CD4-positive, CD25-positive, alpha-beta regulatory T cell (primary cell): ENCODE data around the gene RPL14. TPM values are rescaled to one million over a fixed set of nuclear protein-coding genes. Genes with fewer than 3 reads are reported as not detected.
A peak's percentile ranks its signal among the peaks of the same experiment; 100 is the strongest.

Source experiments
- ATAC-seq, 2 donors: fragments of 150-1000 bp; cut with Tn5 transposase; one replicate each; pipeline ENCODE4 v1.10.0; 2021; ENCODE audit warnings: low read depth in 2 of 2, moderate number of reproducible peaks in 2 of 2, moderate library complexity in 1 of 2
- DNase-seq, 3 donors: peaks; one replicate each; pipeline versions ENCODE4 v3.0.0 to v3.0.0-alpha.2; 2012 to 2022; ENCODE audit warnings: mixed read lengths in 1 of 3
- H3K27ac ChIP-seq: one replicate; pipeline ENCODE4 v1.7.0; 2013; ENCODE audit warnings: mild to moderate bottlenecking, low read length; ENCODE audit not compliant: insufficient read depth, poor library complexity, severe bottlenecking
- H3K27me3 ChIP-seq: one replicate; pipeline ENCODE4 v1.7.0; 2013; ENCODE audit warnings: low read length; ENCODE audit not compliant: control insufficient read depth, insufficient read depth
- H3K36me3 ChIP-seq: one replicate; pipeline ENCODE4 v1.7.0; 2013; ENCODE audit warnings: mild to moderate bottlenecking, low read length, moderate library complexity; ENCODE audit not compliant: control insufficient read depth, insufficient read depth
- H3K4me1 ChIP-seq: 2 replicates; pipeline ENCODE4 v1.7.0; 2013; ENCODE audit warnings: mild to moderate bottlenecking, low read length; ENCODE audit not compliant: insufficient read depth, control insufficient read depth, poor library complexity, severe bottlenecking
- H3K4me3 ChIP-seq: one replicate; pipeline ENCODE4 v1.7.0; 2013; ENCODE audit warnings: low read depth, mild to moderate bottlenecking, low read length, moderate library complexity
- H3K9me3 ChIP-seq, 2 experiments: 1 replicate in 1 of 2; 2 replicates in 1 of 2; pipeline ENCODE4 v1.7.0; 2013; ENCODE audit warnings: low read length in 2 of 2, mild to moderate bottlenecking in 1 of 2, moderate library complexity in 1 of 2; ENCODE audit not compliant: control insufficient read depth in 2 of 2
- H3K27ac Mint-ChIP-seq, 3 donors: one replicate each; pipeline ENCODE4 v1.8.0; 2020 to 2022; ENCODE audit warnings: mild to moderate bottlenecking in 3 of 3, mixed read lengths in 3 of 3, moderate library complexity in 2 of 3
- H3K27me3 Mint-ChIP-seq: one replicate; pipeline ENCODE4 v1.8.0; 2022; ENCODE audit warnings: mild to moderate bottlenecking, mixed read lengths
- H3K36me3 Mint-ChIP-seq: one replicate; pipeline ENCODE4 v1.8.0; 2020; ENCODE audit warnings: mixed read lengths
- H3K4me1 Mint-ChIP-seq, 4 donors: one replicate each; pipeline ENCODE4 v1.8.0; 2020 to 2022; ENCODE audit warnings: mixed read lengths in 4 of 4, mild to moderate bottlenecking in 1 of 4
- H3K4me3 Mint-ChIP-seq, 4 donors: one replicate each; pipeline ENCODE4 v1.8.0; 2020 to 2022; ENCODE audit warnings: mild to moderate bottlenecking in 4 of 4, mixed read lengths in 4 of 4, moderate library complexity in 3 of 4
- H3K9me3 Mint-ChIP-seq, 7 donors: one replicate each; pipeline ENCODE4 v1.8.0; 2020 to 2022; ENCODE audit warnings: mixed read lengths in 7 of 7, mild to moderate bottlenecking in 3 of 7, moderate library complexity in 2 of 7
- polyA plus RNA-seq, 4 donors: library from polyadenylated mRNA; unstranded; fragments of 300-500 nt; fragmentation: Illumina TruSeq; gene quantifications; one replicate each; pipeline ENCODE4 v1.2.3, GENCODE V29; 2021
- total RNA-seq: library from RNA; stranded (reverse); gene quantifications from one replicate; pipeline ENCODE4 v1.2.3, GENCODE V29; 2022

Gene RPL14
- total and polyA plus RNA-seq, 5 donors from 2014 or later: 926 to 2,234 (median 1,551) TPM

DNA sequence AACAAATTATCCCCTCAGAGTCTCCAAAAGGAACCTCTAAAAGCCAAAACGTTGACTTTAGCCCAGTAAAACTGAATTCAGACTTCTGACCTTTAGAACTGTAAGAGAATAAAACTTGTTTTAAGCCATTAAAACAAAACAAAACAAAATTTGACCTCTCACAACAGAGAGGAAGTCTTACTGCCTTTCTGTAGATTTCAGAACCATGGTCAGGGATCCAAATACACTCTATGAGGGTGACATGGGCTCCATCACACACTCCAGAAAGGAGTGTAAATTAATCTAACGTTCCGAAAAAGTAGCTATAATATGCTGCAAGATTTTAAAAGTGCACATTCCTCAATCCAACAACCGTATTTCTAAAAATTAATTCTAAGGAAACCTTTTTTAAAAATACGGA is 19.2 kb upstream of the RPL14 start:
- Mint-ChIP-seq H3K36me3 (peaks cover 17% of the 10 kb centered on the region), H3K27ac (no peak overlapping the region), H3K9me3 (peaks cover 0 to 3% (median 0%) of the 10 kb centered on the region in 7 donors)

GRCh38 chr3:40445062-40445461 is 12.1 kb upstream of the RPL14 start:
- peaks cover 0 to 8% (median 6%) of the 10 kb centered on the region in 4 donors for H3K4me1 Mint-ChIP-seq
- no peaks in the 10 kb centered on the region for H3K27me3 ChIP-seq
- peaks cover 0 to 3% (median 0%) of the 10 kb centered on the region in 7 donors for H3K9me3 Mint-ChIP-seq
- no peak overlapping the region for H3K4me3 Mint-ChIP-seq
- no peak overlapping the region for H3K27ac Mint-ChIP-seq
- ATAC-seq (no peak), DNase-seq (no peak)
- H3K4me3 ChIP-seq: no peak overlapping the region
- no peaks in the 10 kb centered on the region for H3K27me3 Mint-ChIP-seq
- H3K9me3 ChIP-seq: no peaks in the 10 kb centered on the region
- H3K36me3 ChIP-seq: peaks cover 9% of the 10 kb centered on the region
- H3K27ac ChIP-seq: no peak overlapping the region
- no peaks in the 10 kb centered on the region for H3K4me1 ChIP-seq
- H3K36me3 Mint-ChIP-seq: peaks cover 25% of the 10 kb centered on the region

More for the DNA sequence above, 19.2 kb upstream of the RPL14 start:
- no peaks in the 10 kb centered on the region for H3K9me3 ChIP-seq
- no peaks in the 10 kb centered on the region for H3K27me3 ChIP-seq
- no peaks in the 10 kb centered on the region for H3K36me3 ChIP-seq
- H3K27me3 Mint-ChIP-seq: no peaks in the 10 kb centered on the region
- no peak overlapping the region for H3K4me3 Mint-ChIP-seq
- no peak for ATAC-seq
- no peaks in the 10 kb centered on the region for H3K4me1 ChIP-seq
- DNase-seq: no peak
- no peak overlapping the region for H3K4me3 ChIP-seq
- peaks cover 0 to 7% (median 2%) of the 10 kb centered on the region in 4 donors for H3K4me1 Mint-ChIP-seq
- no peak overlapping the region for H3K27ac ChIP-seq

DNA sequence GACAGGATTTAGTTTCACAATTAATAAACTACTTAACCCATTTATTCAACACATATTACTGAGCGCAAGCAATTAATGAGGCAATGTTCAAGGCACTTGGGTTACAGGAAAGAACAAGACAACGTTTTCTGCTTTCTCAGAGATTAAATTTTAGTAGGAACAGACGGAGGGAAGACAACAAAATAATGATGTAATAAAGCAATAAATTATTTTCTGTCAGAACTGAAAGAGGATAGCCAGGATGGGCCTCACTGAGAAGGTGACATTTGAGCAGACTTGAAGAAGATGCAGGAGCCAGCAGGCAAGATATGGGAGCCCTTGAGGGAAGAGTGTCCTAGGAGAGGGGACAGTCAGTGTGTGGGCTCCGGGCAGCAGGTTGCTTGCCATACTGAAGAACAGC is 11.3 kb upstream of the RPL14 start:
- H3K27me3 Mint-ChIP-seq: no peaks in the 10 kb centered on the region
- peaks cover 23% of the 10 kb centered on the region for H3K36me3 Mint-ChIP-seq
- H3K36me3 ChIP-seq: peaks cover 9% of the 10 kb centered on the region
- H3K9me3 Mint-ChIP-seq: peaks cover 0 to 1% (median 0%) of the 10 kb centered on the region in 7 donors
- peaks cover 0 to 9% (median 3%) of the 10 kb centered on the region in 4 donors for H3K4me1 Mint-ChIP-seq
- no peak overlapping the region for H3K4me3 ChIP-seq
- H3K27ac ChIP-seq: no peak overlapping the region
- ATAC-seq (no peak), DNase-seq (no peak)
- no peak overlapping the region for H3K4me3 Mint-ChIP-seq
- no peaks in the 10 kb centered on the region for H3K4me1 ChIP-seq
- H3K27ac Mint-ChIP-seq: no peak overlapping the region
- H3K27me3 ChIP-seq: no peaks in the 10 kb centered on the region
- H3K9me3 ChIP-seq: no peaks in the 10 kb centered on the region

- Mint-ChIP-seq H3K9me3 (no peaks in the 10 kb centered on the region), H3K4me3 (no peak overlapping the region), H3K27ac (no peak overlapping the region), H3K4me1 (peaks cover 0 to 28% (median 24%) of the 10 kb centered on the region in 4 donors), H3K27me3 (no peaks in the 10 kb centered on the region), H3K36me3 (peaks cover 24% of the 10 kb centered on the region)
- Histone ChIP-seq H3K27ac (no peak overlapping the region), H3K27me3 (no peaks in the 10 kb centered on the region), H3K4me1 (peaks cover 12% of the 10 kb centered on the region), H3K36me3 (peaks cover 9% of the 10 kb centered on the region), H3K9me3 (no peaks in the 10 kb centered on the region), H3K4me3 (no peak overlapping the region)
- ATAC-seq (no peak), DNase-seq (no peak)
Measured at GRCh38 chr3:40450438-40450837, 6.7 kb upstream of the RPL14 start.

- Histone ChIP-seq H3K4me1 (peaks cover 12% of the 10 kb centered on the region), H3K36me3 (peaks cover under 1% of the 10 kb centered on the region), H3K27me3 (no peaks in the 10 kb centered on the region), H3K4me3 (no peak overlapping the region), H3K9me3 (no peaks in the 10 kb centered on the region), H3K27ac (no peak overlapping the region)
- H3K9me3 Mint-ChIP-seq: peaks cover 0 to 2% (median 0%) of the 10 kb centered on the region in 7 donors
- H3K4me3 Mint-ChIP-seq: peak overlapping the region; percentile 24 to 91 (median 36)
- no peak for ATAC-seq
- H3K27me3 Mint-ChIP-seq: no peaks in the 10 kb centered on the region
- DNase-seq: no peak
- peaks cover 15% of the 10 kb centered on the region for H3K36me3 Mint-ChIP-seq
- H3K4me1 Mint-ChIP-seq: peaks cover 0 to 31% (median 24%) of the 10 kb centered on the region in 4 donors
- peak overlapping the region in 1 of 3 donors; percentile 55 for H3K27ac Mint-ChIP-seq
Measured at GRCh38 chr3:40451551-40451950, 5.6 kb upstream of the RPL14 start.

DNA sequence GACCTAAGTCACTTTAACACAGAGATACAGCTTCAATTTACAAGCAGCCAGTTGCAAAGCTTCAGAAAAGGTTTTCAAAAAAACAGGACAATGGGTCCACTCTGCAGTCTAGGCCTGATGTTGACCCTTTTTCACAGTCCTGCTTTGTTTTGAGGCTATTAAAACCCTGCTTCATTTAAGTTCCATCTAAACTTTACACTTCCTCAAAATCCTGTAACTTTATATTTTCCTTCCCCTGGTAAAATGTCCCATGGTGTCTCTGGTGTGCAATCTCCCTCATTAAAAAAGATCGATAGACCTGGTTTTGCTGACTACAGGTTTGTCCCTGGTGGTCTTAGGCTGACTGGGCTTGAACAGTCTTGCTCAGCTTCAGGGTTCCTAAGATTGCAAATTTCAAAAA is 5.1 kb upstream of the RPL14 start:
- Mint-ChIP-seq H3K27me3 (peaks cover 3% of the 10 kb centered on the region), H3K4me1 (peaks cover 0 to 36% (median 27%) of the 10 kb centered on the region in 4 donors), H3K9me3 (peaks cover 0 to 2% (median 0%) of the 10 kb centered on the region in 7 donors), H3K4me3 (peak overlapping the region; percentile 91 to 98 (median 94)), H3K36me3 (peaks cover 10% of the 10 kb centered on the region), H3K27ac (peak overlapping the region; percentile 99)
- no peak for DNase-seq
- peak overlapping the region; percentile 94 for H3K27ac ChIP-seq
- H3K4me1 ChIP-seq: peaks cover 12% of the 10 kb centered on the region
- H3K27me3 ChIP-seq: no peaks in the 10 kb centered on the region
- no peaks in the 10 kb centered on the region for H3K36me3 ChIP-seq
- ATAC-seq: no peak
- H3K9me3 ChIP-seq: no peaks in the 10 kb centered on the region
- peak overlapping the region; percentile 81 for H3K4me3 ChIP-seq

DNA sequence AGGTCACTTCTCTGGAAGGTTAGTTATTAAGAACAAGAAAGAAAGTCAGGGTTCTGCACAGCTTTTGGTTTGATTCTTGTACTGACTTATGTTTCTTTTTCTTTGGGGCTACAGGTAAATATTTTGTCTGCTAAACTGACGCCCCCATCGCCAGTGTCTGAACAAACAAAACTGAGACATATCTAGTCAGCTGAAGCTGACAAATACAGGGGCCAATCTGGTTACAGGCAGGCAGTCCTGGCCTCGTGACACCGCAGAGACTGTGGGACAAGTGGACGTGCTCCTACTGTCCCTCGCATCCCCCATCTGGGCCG is 4.6 kb upstream of the RPL14 start:
- Mint-ChIP-seq H3K36me3 (peaks cover 10% of the 10 kb centered on the region), H3K27me3 (peaks cover 6% of the 10 kb centered on the region), H3K4me1 (peaks cover 0 to 37% (median 28%) of the 10 kb centered on the region in 4 donors), H3K9me3 (peaks cover 0 to 2% (median 0%) of the 10 kb centered on the region in 7 donors), H3K27ac (peak overlapping the region; percentile 99), H3K4me3 (peak overlapping the region; percentile 91 to 98 (median 94))
- Histone ChIP-seq H3K4me3 (peak overlapping the region; percentile 81), H3K27me3 (no peaks in the 10 kb centered on the region), H3K9me3 (no peaks in the 10 kb centered on the region), H3K36me3 (no peaks in the 10 kb centered on the region), H3K27ac (peak overlapping the region; percentile 94), H3K4me1 (peaks cover 14% of the 10 kb centered on the region)
- ATAC-seq: no peak
- DNase-seq: no peak
